H9 (cell line): ENCODE results near the gene LYSET. TPM values are rescaled to one million over a fixed set of nuclear protein-coding genes. Genes with fewer than 3 reads are reported as not detected.
"Not testable (repeated sequence)": the region's sequence is repeated elsewhere in the genome, so short reads cannot be mapped to it uniquely, and the experiment has no call there.

ENCODE experiments used
- DNase-seq: peaks from one replicate; pipeline ENCODE4 v3.0.0-alpha.2; 2017
- H2AFZ ChIP-seq: one replicate; pipeline ENCODE4 v1.6.1; 2013; ENCODE audit warnings: mild to moderate bottlenecking, low read length, control low read depth, moderate library complexity
- H2AK5ac ChIP-seq: 2 replicates; pipeline ENCODE4 v1.6.1; 2013; ENCODE audit warnings: low read length, control low read depth, mixed read lengths; ENCODE audit not compliant: insufficient read length
- H2BK120ac ChIP-seq: one replicate; pipeline ENCODE4 v1.6.1; 2013; ENCODE audit warnings: low read depth, mild to moderate bottlenecking, low read length, control low read depth, inconsistent platforms; ENCODE audit not compliant: poor library complexity, severe bottlenecking
- H2BK12ac ChIP-seq: 2 replicates; pipeline ENCODE4 v1.6.1; 2013; ENCODE audit warnings: low read length, control low read depth, mixed read lengths, low read depth; ENCODE audit not compliant: insufficient read length
- H2BK15ac ChIP-seq: 2 replicates; pipeline ENCODE4 v1.6.1; 2013; ENCODE audit warnings: low read depth, low read length, control low read depth
- H2BK20ac ChIP-seq: one replicate; pipeline ENCODE4 v1.6.1; 2013; ENCODE audit warnings: low read depth, mild to moderate bottlenecking, low read length, control low read depth, inconsistent platforms; ENCODE audit not compliant: poor library complexity, severe bottlenecking
- H2BK5ac ChIP-seq: 2 replicates; pipeline ENCODE4 v1.6.1; 2013; ENCODE audit warnings: low read length, control low read depth, mixed read lengths; ENCODE audit not compliant: insufficient read length
- H3K14ac ChIP-seq: 2 replicates; pipeline ENCODE4 v1.6.1; 2013; ENCODE audit warnings: low read length, control low read depth; ENCODE audit not compliant: insufficient read depth
- H3K18ac ChIP-seq: 2 replicates; pipeline ENCODE4 v1.6.1; 2013; ENCODE audit warnings: low read depth, mild to moderate bottlenecking, mixed read lengths, low read length, control low read depth; ENCODE audit not compliant: insufficient read length
- H3K23ac ChIP-seq: 2 replicates; pipeline ENCODE4 v1.6.1; 2013; ENCODE audit warnings: low read length, control low read depth, mixed read lengths, low read depth; ENCODE audit not compliant: insufficient read length
- H3K23me2 ChIP-seq: 2 replicates; pipeline ENCODE4 v1.6.1; 2013; ENCODE audit warnings: low read depth, mild to moderate bottlenecking, mixed read lengths, low read length, control low read depth; ENCODE audit not compliant: insufficient read length, poor library complexity, severe bottlenecking
- H3K27ac ChIP-seq: 2 replicates; pipeline ENCODE4 v1.5.1; 2013; ENCODE audit warnings: low read length, control low read depth, mixed read lengths, low read depth; ENCODE audit not compliant: insufficient read length
- H3K27me3 ChIP-seq: 2 replicates; pipeline ENCODE4 v1.6.1; 2013; ENCODE audit warnings: low read length, control low read depth, inconsistent platforms; ENCODE audit not compliant: insufficient read depth
- H3K4ac ChIP-seq: 2 replicates; pipeline ENCODE4 v1.6.1; 2013; ENCODE audit warnings: low read depth, mild to moderate bottlenecking, control low read depth, inconsistent platforms, low read length, moderate library complexity
- H3K4me1 ChIP-seq: 2 replicates; pipeline ENCODE4 v1.6.1; 2013; ENCODE audit warnings: low read length, control low read depth, inconsistent platforms; ENCODE audit not compliant: insufficient read depth
- H3K4me2 ChIP-seq: 2 replicates; pipeline ENCODE4 v1.6.1; 2013; ENCODE audit warnings: low read length, control low read depth, mixed read lengths; ENCODE audit not compliant: insufficient read length, insufficient read depth
- H3K56ac ChIP-seq: 2 replicates; pipeline ENCODE4 v1.6.1; 2013; ENCODE audit warnings: low read depth, mild to moderate bottlenecking, mixed read lengths, low read length, control low read depth; ENCODE audit not compliant: insufficient read length
- H3K79me1 ChIP-seq: 2 replicates; pipeline ENCODE4 v1.6.1; 2013; ENCODE audit warnings: low read depth, mild to moderate bottlenecking, moderate library complexity, low read length, control low read depth, inconsistent platforms; ENCODE audit not compliant: insufficient read depth, poor library complexity, severe bottlenecking
- H3K79me2 ChIP-seq: 2 replicates; pipeline ENCODE4 v1.6.1; 2013; ENCODE audit warnings: low read length, control low read depth, inconsistent platforms; ENCODE audit not compliant: insufficient read depth
- H3K9ac ChIP-seq: 2 replicates; pipeline ENCODE4 v1.6.1; 2013; ENCODE audit warnings: low read length, control low read depth, mixed read lengths; ENCODE audit not compliant: insufficient read length; ENCODE audit errors: extremely low read depth
- H3K9me3 ChIP-seq: one replicate; pipeline ENCODE4 v1.6.1; 2013; ENCODE audit warnings: low read depth, low read length, inconsistent platforms; ENCODE audit not compliant: control insufficient read depth
- H3T11ph ChIP-seq: one replicate; pipeline ENCODE4 v1.6.1; 2013; ENCODE audit warnings: mild to moderate bottlenecking, low read length, control low read depth, inconsistent platforms
- H4K20me1 ChIP-seq: one replicate; pipeline ENCODE4 v1.6.1; 2013; ENCODE audit not compliant: control insufficient read depth, insufficient read length, insufficient read depth
- H4K5ac ChIP-seq: 2 replicates; pipeline ENCODE4 v1.6.1; 2013; ENCODE audit warnings: low read depth, mild to moderate bottlenecking, mixed read lengths, low read length, control low read depth; ENCODE audit not compliant: insufficient read length
- H4K8ac ChIP-seq: replicated peaks from 2 replicates; pipeline ENCODE4 v1.6.1; 2013; ENCODE audit warnings: low read length, control low read depth, mixed read lengths, low read depth; ENCODE audit not compliant: insufficient read length
- H4K91ac ChIP-seq: 2 replicates; pipeline ENCODE4 v1.6.1; 2013; ENCODE audit warnings: low read depth, mild to moderate bottlenecking, moderate library complexity, mixed read lengths, low read length, control low read depth; ENCODE audit not compliant: insufficient read length
- H3K27ac Mint-ChIP-seq, 3 experiments: 2 replicates in 2 of 3; 3 replicates in 1 of 3; pipeline ENCODE4 v1.8.0; 2020 to 2021; ENCODE audit warnings: mixed read lengths in 3 of 3, mild to moderate bottlenecking in 1 of 3, moderate library complexity in 1 of 3
- H3K27me3 Mint-ChIP-seq: 2 replicates; pipeline ENCODE4 v1.8.0; 2021; ENCODE audit warnings: low read depth, mild to moderate bottlenecking, moderate library complexity, mixed read lengths
- H3K36me3 Mint-ChIP-seq, 3 experiments: 2 replicates in 2 of 3; 3 replicates in 1 of 3; pipeline ENCODE4 v1.8.0; 2020 to 2021; ENCODE audit warnings: low read depth in 3 of 3, mixed read lengths in 3 of 3; ENCODE audit not compliant: insufficient read depth in 1 of 3
- H3K4me1 Mint-ChIP-seq, 2 experiments: 2 replicates each; pipeline ENCODE4 v1.8.0; 2020; ENCODE audit warnings: mixed read lengths in 2 of 2
- H3K4me3 Mint-ChIP-seq, 2 experiments: 2 replicates in 1 of 2; 3 replicates in 1 of 2; pipeline ENCODE4 v1.8.0; 2020 to 2021; ENCODE audit warnings: mild to moderate bottlenecking in 2 of 2, mixed read lengths in 2 of 2, moderate library complexity in 1 of 2
- H3K9me3 Mint-ChIP-seq, 2 experiments: 2 replicates in 1 of 2; 3 replicates in 1 of 2; pipeline ENCODE4 v1.8.0; 2020; ENCODE audit warnings: mild to moderate bottlenecking in 2 of 2, mixed read lengths in 2 of 2, moderate library complexity in 1 of 2
- CTCF ChIP-seq: fragments of 200-600 bp; sonication (generic); conservative IDR thresholded peaks from 3 replicates; pipeline ENCODE4 v1.8.0; 2021; ENCODE audit warnings: antibody characterized with exemption, mild to moderate bottlenecking
- WGBS: extraction: QIAGEN DNeasy Blood & Tissue Kit; methylation state at CpG from one replicate; pipeline ENCODE4 v1.1.7; 2013; ENCODE audit warnings: missing lambda C conversion rate, low lambda C conversion rate, mixed read lengths; ENCODE audit not compliant: insufficient read length; ENCODE audit errors: extremely low coverage; 5-methylcytosine and 5-hydroxymethylcytosine counted together
- total RNA-seq: library from RNA; stranded (reverse); gene quantifications from 2 replicates; pipeline ENCODE4 v1.2.1, GENCODE V29; 2021

Gene LYSET
- total RNA-seq, 1 experiment from 2014 or later = 26.1 TPM

- no peak overlapping the region for H4K8ac ChIP-seq
- H3K23me2 ChIP-seq = no peaks in the 10 kb centered on the region
- H2BK20ac ChIP-seq = no peak overlapping the region
- H2BK12ac ChIP-seq = no peak overlapping the region
- H2BK15ac ChIP-seq = no peak overlapping the region
- no peak overlapping the region for H2AFZ ChIP-seq
- TF ChIP-seq CTCF = no peak
- H4K5ac ChIP-seq = no peak overlapping the region
- no peak overlapping the region for H3K18ac ChIP-seq
- no peak overlapping the region for H3K56ac ChIP-seq
- H3K23ac ChIP-seq = no peak overlapping the region
- H3K4ac ChIP-seq = no peak overlapping the region
- H3K27me3 ChIP-seq = no peaks in the 10 kb centered on the region
- Mint-ChIP-seq H3K27ac (no peak overlapping the region), H3K27me3 (no peaks in the 10 kb centered on the region; the same call in 1 of the 2 replicates), H3K9me3 (no peaks in the 10 kb centered on the region), H3K4me3 (no peak overlapping the region), H3K36me3 (no peaks in the 10 kb centered on the region; a peak in 1 of 7 replicates), H3K4me1 (peaks cover 3 to 4% of the 10 kb centered on the region in 2 experiments)
- H3T11ph ChIP-seq = no peak overlapping the region
- H3K79me2 ChIP-seq = no peaks in the 10 kb centered on the region
- H3K9ac ChIP-seq = no peak overlapping the region
- H3K27ac ChIP-seq = no peak overlapping the region
- no peaks in the 10 kb centered on the region for H3K4me1 ChIP-seq
- H4K91ac ChIP-seq = no peak overlapping the region
- no peaks in the 10 kb centered on the region for H3K79me1 ChIP-seq
- H3K9me3 ChIP-seq = no peaks in the 10 kb centered on the region
- H4K20me1 ChIP-seq = no peaks in the 10 kb centered on the region
- H3K4me2 ChIP-seq = no peak overlapping the region
- H2BK5ac ChIP-seq = no peak overlapping the region
- no peak overlapping the region for H2BK120ac ChIP-seq
- no CpG with 5 or more reads among the region's 5 CpGs for WGBS
- DNase-seq = no peak
- H3K14ac ChIP-seq = no peak overlapping the region
- H2AK5ac ChIP-seq = no peak overlapping the region
Measured at GRCh38 chr14:93163564-93163963, 21.6 kb upstream of the LYSET start.

- not testable (repeated sequence) for H3K56ac ChIP-seq, H3K9ac ChIP-seq, H3K79me2 ChIP-seq, DNase-seq, H3K9me3 Mint-ChIP-seq, H3K4me2 ChIP-seq, H3K27me3 ChIP-seq, H3K4me1 ChIP-seq, H4K8ac ChIP-seq, H3K23ac ChIP-seq, H3K4ac ChIP-seq, H4K91ac ChIP-seq, H4K5ac ChIP-seq, H2BK15ac ChIP-seq, H3T11ph ChIP-seq, H3K79me1 ChIP-seq, H2BK5ac ChIP-seq, H4K20me1 ChIP-seq, H3K4me1 Mint-ChIP-seq, H3K4me3 Mint-ChIP-seq, H2AFZ ChIP-seq, H2BK20ac ChIP-seq, H2AK5ac ChIP-seq, H3K9me3 ChIP-seq, H2BK12ac ChIP-seq, H3K14ac ChIP-seq, H3K23me2 ChIP-seq, H3K18ac ChIP-seq, H3K36me3 Mint-ChIP-seq, H3K27ac ChIP-seq, H3K27me3 Mint-ChIP-seq, H3K27ac Mint-ChIP-seq, H2BK120ac ChIP-seq
- WGBS = no CpG with 5 or more reads among the region's 26 CpGs
Measured at GRCh38 chr14:93165271-93166265, 19.5 kb upstream of the LYSET start.
